ENCODE results near the gene MYL6B.
"Not testable (repeated sequence)": the region's sequence is repeated elsewhere in the genome, so short reads cannot be mapped to it uniquely, and the experiment has no call there.

Gene MYL6B

GRCh38 chr12:56154246-56154771, 1.9 kb downstream of the MYL6B start:
- no peak for DNase-seq

- DNase-seq: no peak
These were observed 2.4 kb downstream of the MYL6B start for GRCh38 chr12:56154818-56155217.

- DNase-seq: no peak
These were observed 3.0 kb downstream of the MYL6B start for GRCh38 chr12:56155256-56155845.

GRCh38 chr12:56156464-56157200, 4.2 kb downstream of the MYL6B start:
- not testable (repeated sequence) for DNase-seq

- DNase-seq: peak; percentile 64
These were observed 5.0 kb downstream of the MYL6B start for GRCh38 chr12:56157201-56158028.

GRCh38 chr12:56158029-56158925, 5.9 kb downstream of the MYL6B start, which contains the start of gene MYL6:
Gene MYL6, plus strand, starts transcription at chr12:56158359. Its CDS starts 43 bp downstream, at chr12:56158402.
- DNase-seq: peak; percentile 90

GRCh38 chr12:56158926-56159461, 6.6 kb downstream of the MYL6B start:
- DNase-seq: peak; percentile 25

GRCh38 chr12:56159482-56160192, 7.2 kb downstream of the MYL6B start:
- DNase-seq: no peak

GRCh38 chr12:56160193-56160763, 7.9 kb downstream of the MYL6B start:
- DNase-seq: no peak

- DNase-seq: no peak
These were observed 8.7 kb downstream of the MYL6B start for GRCh38 chr12:56160894-56161689.

GRCh38 chr12:56161690-56162351, 9.4 kb downstream of the MYL6B start:
- DNase-seq: no peak

- DNase-seq: no peak
These were observed 10.3 kb downstream of the MYL6B start for GRCh38 chr12:56162468-56163290.

GRCh38 chr12:56163533-56164344, 11.4 kb downstream of the MYL6B start:
- no peak for DNase-seq

- DNase-seq: no peak
These were observed 11.9 kb downstream of the MYL6B start for GRCh38 chr12:56164345-56164729.

- no peak for DNase-seq
These were observed 13.0 kb downstream of the MYL6B start for GRCh38 chr12:56165369-56165768.

- no peak for DNase-seq
These were observed 16.9 kb downstream of the MYL6B start for GRCh38 chr12:56169229-56169759.

- no peak for DNase-seq
These were observed 20.5 kb downstream of the MYL6B start for GRCh38 chr12:56172839-56173238.

Measured in NCI-H1105 (cell line).